Rectal smooth muscle tissue (tissue), 1 donor: Measurements from ENCODE around the gene HMMR.
A peak's percentile ranks its signal among the peaks of the same experiment; 100 is the strongest.
"Not testable (repeated sequence)": the region's sequence is repeated elsewhere in the genome, so short reads cannot be mapped to it uniquely, and the experiment has no call there.

ENCODE experiments used
- H3K27ac ChIP-seq: one replicate; pipeline ENCODE4 v1.7.0; 2013; ENCODE audit warnings: low read depth, low read length, inconsistent platforms
- H3K27me3 ChIP-seq: one replicate; pipeline ENCODE4 v1.7.0; 2013; ENCODE audit warnings: low read length; ENCODE audit not compliant: control insufficient read depth, insufficient read depth
- H3K36me3 ChIP-seq: one replicate; pipeline ENCODE4 v1.7.0; 2013; ENCODE audit warnings: low read length; ENCODE audit not compliant: control insufficient read depth, insufficient read depth
- H3K4me1 ChIP-seq: one replicate; pipeline ENCODE4 v1.7.0; 2013; ENCODE audit warnings: low read length; ENCODE audit not compliant: control insufficient read depth, insufficient read depth
- H3K4me3 ChIP-seq: one replicate; pipeline ENCODE4 v1.7.0; 2013; ENCODE audit warnings: low read length
- H3K9ac ChIP-seq: one replicate; pipeline ENCODE4 v1.7.0; 2013; ENCODE audit warnings: low read length

Gene HMMR

DNA sequence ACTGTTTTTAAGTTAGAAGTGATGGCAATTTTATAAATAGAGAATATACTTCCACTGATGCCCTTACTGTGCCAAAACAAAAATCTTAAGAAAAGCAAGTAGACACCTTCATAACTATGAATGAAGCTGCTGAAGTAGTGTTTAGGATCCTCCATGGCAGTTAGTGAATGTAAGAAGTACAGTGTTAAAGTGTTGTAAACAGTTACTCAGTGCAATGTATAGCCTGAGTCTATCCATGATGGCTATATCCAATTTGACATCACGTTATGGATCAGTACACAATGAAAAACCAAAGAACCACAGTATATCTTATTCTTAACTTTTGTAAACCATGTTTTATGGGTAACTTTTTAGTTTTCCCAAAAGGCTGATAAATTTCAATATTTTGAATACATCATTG is 15.9 kb upstream of the HMMR start:
- Histone ChIP-seq H3K4me3 (no peak overlapping the region), H3K4me1 (peaks cover 4% of the 10 kb centered on the region), H3K27me3 (no peaks in the 10 kb centered on the region), H3K36me3 (peaks cover 17% of the 10 kb centered on the region), H3K9ac (no peak overlapping the region), H3K27ac (no peak overlapping the region)

- H3K27me3 ChIP-seq: no peaks in the 10 kb centered on the region
- H3K4me1 ChIP-seq: no peaks in the 10 kb centered on the region
- H3K4me3 ChIP-seq: no peak overlapping the region
- peaks cover 17% of the 10 kb centered on the region for H3K36me3 ChIP-seq
- no peak overlapping the region for H3K27ac ChIP-seq
- H3K9ac ChIP-seq: no peak overlapping the region
Measured at GRCh38 chr5:163445345-163445744, 15.1 kb upstream of the HMMR start.

DNA sequence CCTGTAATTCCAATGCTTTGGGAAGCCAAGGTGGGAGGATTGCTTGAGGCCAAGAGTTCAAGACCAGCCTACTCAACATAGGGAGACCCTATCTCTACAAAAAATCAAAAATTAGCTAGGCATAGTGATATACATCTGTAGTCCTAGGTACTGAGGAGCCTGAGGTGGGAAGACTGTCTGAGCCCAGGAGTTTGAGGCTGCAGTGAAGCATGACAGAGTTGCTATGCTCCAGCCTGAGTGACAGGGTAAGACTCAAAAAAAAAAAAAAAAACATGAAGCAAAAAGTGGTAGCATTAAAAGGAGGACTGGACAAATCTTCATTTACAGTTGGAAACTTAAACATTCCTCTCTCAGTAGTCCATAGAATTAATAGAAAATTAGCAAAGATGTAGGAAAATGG is 13.2 kb upstream of the HMMR start:
- Histone ChIP-seq H3K27ac (no peak overlapping the region), H3K9ac (no peak overlapping the region), H3K4me3 (no peak overlapping the region), H3K36me3 (peaks cover 17% of the 10 kb centered on the region), H3K27me3 (no peaks in the 10 kb centered on the region), H3K4me1 (no peaks in the 10 kb centered on the region)

DNA sequence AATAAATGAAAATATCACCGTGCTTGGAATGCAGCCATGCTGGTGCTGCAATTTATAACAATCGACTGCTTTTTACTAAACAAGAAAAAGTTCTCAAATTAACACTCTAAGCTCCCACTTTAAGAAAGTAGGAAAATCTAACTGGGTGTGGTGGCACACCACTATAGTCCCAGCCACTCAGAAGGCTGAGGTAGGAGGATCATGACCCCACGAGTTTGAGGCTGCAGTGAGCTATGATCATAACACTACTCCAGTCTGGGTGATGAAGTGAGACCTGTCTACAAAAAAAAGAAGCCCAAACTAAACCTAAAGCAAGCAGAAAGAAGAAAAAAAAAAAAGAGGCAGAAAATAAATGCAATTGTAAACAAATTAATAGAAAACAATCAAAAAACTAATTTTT is 12.6 kb upstream of the HMMR start:
- H3K9ac ChIP-seq: no peak overlapping the region
- H3K4me1 ChIP-seq: no peaks in the 10 kb centered on the region
- H3K27ac ChIP-seq: no peak overlapping the region
- H3K4me3 ChIP-seq: no peak overlapping the region
- no peaks in the 10 kb centered on the region for H3K27me3 ChIP-seq
- peaks cover 12% of the 10 kb centered on the region for H3K36me3 ChIP-seq

- H3K36me3 ChIP-seq: peaks cover 12% of the 10 kb centered on the region
- no peaks in the 10 kb centered on the region for H3K4me1 ChIP-seq
- H3K27me3 ChIP-seq: no peaks in the 10 kb centered on the region
- H3K9ac ChIP-seq: no peak overlapping the region
- H3K4me3 ChIP-seq: no peak overlapping the region
- no peak overlapping the region for H3K27ac ChIP-seq
Measured at GRCh38 chr5:163448491-163448890, 11.9 kb upstream of the HMMR start.

- Histone ChIP-seq H3K4me3 (no peak overlapping the region), H3K4me1 (no peaks in the 10 kb centered on the region), H3K9ac (no peak overlapping the region), H3K27me3 (no peaks in the 10 kb centered on the region), H3K36me3 (peaks cover 5% of the 10 kb centered on the region), H3K27ac (no peak overlapping the region)
Measured at GRCh38 chr5:163451489-163451888, 8.9 kb upstream of the HMMR start.

DNA sequence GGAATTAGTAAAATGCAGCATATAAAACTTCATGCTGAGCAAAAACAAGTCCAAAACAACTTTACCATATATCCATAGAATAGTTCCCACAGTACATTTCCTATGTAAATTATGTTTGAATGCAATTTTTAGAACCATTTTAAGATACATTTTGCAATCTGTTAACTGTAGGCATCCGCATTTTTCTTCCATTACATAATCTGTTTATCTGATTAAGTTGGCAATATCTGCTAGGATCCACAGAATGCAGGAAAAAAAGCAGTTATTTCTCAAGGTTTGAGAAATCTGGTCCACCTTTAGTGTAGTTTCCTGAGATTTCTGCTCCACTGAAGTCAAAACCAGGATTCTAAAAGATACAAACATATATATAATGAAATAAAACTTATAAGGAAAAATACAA is 6.7 kb upstream of the HMMR start:
- H3K9ac ChIP-seq: no peak overlapping the region
- H3K4me1 ChIP-seq: peaks cover 2% of the 10 kb centered on the region
- no peak overlapping the region for H3K27ac ChIP-seq
- no peak overlapping the region for H3K4me3 ChIP-seq
- no peaks in the 10 kb centered on the region for H3K36me3 ChIP-seq
- no peaks in the 10 kb centered on the region for H3K27me3 ChIP-seq

DNA sequence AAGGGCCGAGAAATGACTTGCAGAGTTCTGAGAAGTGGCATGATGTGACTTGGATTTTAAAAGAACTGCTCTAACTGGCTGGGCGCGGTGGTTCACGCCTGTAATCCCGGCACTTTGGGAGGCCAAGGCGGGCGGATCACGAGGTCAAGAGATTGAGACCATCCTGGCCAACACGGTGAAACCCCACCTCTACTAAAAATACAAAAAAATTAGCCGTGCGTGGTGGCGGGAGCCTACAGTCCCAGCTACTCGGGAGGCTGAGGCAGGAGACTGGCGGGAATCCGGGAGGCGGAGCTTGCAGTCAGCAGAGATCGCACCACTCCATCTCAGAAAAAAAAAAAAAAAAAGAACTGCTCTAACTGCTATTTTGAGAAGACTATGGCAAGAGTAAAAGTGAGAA is 5.0 kb upstream of the HMMR start:
- not testable (repeated sequence) for H3K4me1 ChIP-seq, H3K36me3 ChIP-seq, H3K27ac ChIP-seq, H3K4me3 ChIP-seq, H3K27me3 ChIP-seq, H3K9ac ChIP-seq

GRCh38 chr5:163456029-163456589 is 4.3 kb upstream of the HMMR start:
- Histone ChIP-seq H3K36me3 (no peaks in the 10 kb centered on the region), H3K27ac (no peak overlapping the region)

DNA sequence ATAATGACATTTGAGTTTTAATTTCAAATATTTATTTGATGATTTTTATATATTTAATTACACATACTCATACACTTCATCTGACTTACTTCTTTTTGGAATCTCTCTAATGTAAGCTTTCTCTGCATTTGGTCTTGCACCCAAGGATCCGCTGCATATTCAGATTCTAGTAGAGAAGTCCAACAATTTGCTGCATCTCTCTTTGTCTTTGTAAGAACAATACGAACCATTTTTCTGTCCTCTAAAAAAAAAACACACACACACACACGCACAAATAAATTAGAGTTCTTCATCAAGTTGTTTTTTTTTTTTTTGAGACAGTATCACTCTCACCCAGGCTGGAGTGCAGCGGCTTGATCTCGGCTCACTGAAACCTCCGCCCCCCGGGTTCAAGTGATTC is 3.6 kb upstream of the HMMR start:
- Histone ChIP-seq H3K4me3 (no peak overlapping the region), H3K36me3 (no peaks in the 10 kb centered on the region), H3K4me1 (peaks cover 7% of the 10 kb centered on the region), H3K9ac (no peak overlapping the region), H3K27ac (no peak overlapping the region), H3K27me3 (no peaks in the 10 kb centered on the region)

More at GRCh38 chr5:163456029-163456589, 4.3 kb upstream of the HMMR start:
- Histone ChIP-seq H3K4me3 (no peak overlapping the region), H3K4me1 (peaks cover 7% of the 10 kb centered on the region), H3K27me3 (no peaks in the 10 kb centered on the region), H3K9ac (no peak overlapping the region)

DNA sequence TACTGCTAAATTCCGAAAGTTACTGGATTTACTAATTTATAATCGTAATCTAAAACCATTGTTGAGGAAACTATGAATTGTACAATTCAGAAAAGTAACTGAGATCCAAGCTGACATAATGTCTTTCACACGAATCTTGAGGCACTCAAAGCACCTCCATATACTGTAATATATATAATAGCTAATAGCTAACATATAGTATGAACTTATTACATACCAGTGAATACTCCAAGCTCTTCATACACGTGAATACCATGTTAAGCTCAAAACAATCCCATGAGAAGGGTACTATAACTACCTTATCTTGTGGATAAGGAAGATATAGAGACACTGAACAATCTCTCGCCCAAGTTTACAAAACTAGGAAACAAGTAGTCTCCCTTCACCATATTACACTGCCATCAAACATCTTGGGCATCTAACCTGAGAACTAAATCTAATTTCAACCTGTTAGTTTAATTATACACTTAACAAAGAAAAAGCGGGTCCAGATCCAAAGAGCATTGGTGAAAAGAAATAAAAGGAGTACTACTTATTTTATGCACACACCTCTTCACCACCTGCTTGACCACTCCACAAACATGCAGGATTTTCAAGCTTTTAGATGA is 1.6 kb upstream of the HMMR start:
- H3K4me1 ChIP-seq: peaks cover 7% of the 10 kb centered on the region

GRCh38 chr5:163459462-163459818 is 992 bp upstream of the HMMR start:
- Histone ChIP-seq H3K4me1 (peaks cover 7% of the 10 kb centered on the region), H3K4me3 (peak overlapping the region; percentile 100), H3K27ac (peak overlapping the region; percentile 98), H3K9ac (peak overlapping the region; percentile 97), H3K27me3 (no peaks in the 10 kb centered on the region), H3K36me3 (no peaks in the 10 kb centered on the region)

More for the DNA sequence above, 1.6 kb upstream of the HMMR start:
- Histone ChIP-seq H3K36me3 (no peaks in the 10 kb centered on the region), H3K4me3 (peak overlapping the region; percentile 100), H3K27me3 (no peaks in the 10 kb centered on the region), H3K9ac (no peak overlapping the region), H3K27ac (no peak overlapping the region)

GRCh38 chr5:163459819-163460561 is 442 bp upstream of the HMMR start, which contains the start of gene NUDCD2:
TSS of gene NUDCD2 (minus strand) at chr5:163460102. CDS start at chr5:163460050, 52 bp downstream.
- H3K27me3 ChIP-seq: no peaks in the 10 kb centered on the region
- no peaks in the 10 kb centered on the region for H3K36me3 ChIP-seq
- H3K4me1 ChIP-seq: peaks cover 7% of the 10 kb centered on the region
- H3K9ac ChIP-seq: peak within 1 kb of the TSS; percentile 97
- H3K4me3 ChIP-seq: peak within 1 kb of the TSS; percentile 100
- H3K27ac ChIP-seq: peak within 1 kb of the TSS; percentile 98
